ENCODE data around the gene MYL10. TPM values are rescaled to one million over a fixed set of nuclear protein-coding genes. Genes with fewer than 3 reads are reported as not detected.

The MYL10 gene
- polyA plus RNA-seq, 1 donor from 2014 or later, result not detected

DNA sequence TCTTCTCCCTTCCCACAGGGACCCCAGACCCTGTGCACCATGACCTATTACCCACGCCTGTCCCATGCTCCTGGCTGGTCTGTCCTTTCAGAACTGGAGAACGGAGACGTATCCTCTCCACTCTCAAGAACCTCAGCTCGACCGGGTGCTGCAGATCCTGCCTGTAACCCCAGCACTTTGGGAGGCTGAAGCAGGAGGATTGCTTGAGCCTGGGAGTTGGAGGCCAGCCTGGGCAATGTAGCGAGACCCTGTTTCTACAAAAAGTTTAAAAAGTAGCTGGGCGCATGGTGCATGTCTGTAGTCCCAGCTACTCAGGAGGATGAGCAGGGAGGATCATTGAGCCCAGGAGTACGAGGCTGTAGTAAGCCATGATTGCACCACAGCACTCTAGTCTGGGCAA, 37.2 kb upstream of the MYL10 start:
- no peak for TF ChIP-seq TAF1 (IDR thresholded peaks at IDR 0.05; ENCODE audit: low read depth)
- TF ChIP-seq, protein P1, sequence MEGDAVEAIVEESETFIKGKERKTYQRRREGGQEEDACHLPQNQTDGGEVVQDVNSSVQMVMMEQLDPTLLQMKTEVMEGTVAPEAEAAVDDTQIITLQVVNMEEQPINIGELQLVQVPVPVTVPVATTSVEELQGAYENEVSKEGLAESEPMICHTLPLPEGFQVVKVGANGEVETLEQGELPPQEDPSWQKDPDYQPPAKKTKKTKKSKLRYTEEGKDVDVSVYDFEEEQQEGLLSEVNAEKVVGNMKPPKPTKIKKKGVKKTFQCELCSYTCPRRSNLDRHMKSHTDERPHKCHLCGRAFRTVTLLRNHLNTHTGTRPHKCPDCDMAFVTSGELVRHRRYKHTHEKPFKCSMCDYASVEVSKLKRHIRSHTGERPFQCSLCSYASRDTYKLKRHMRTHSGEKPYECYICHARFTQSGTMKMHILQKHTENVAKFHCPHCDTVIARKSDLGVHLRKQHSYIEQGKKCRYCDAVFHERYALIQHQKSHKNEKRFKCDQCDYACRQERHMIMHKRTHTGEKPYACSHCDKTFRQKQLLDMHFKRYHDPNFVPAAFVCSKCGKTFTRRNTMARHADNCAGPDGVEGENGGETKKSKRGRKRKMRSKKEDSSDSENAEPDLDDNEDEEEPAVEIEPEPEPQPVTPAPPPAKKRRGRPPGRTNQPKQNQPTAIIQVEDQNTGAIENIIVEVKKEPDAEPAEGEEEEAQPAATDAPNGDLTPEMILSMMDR (IDR thresholded peaks at IDR 0.05; ENCODE audit: poor library complexity, severe bottlenecking), result no peak
- no peak for TF ChIP-seq EP300 (conservative IDR thresholded peaks at IDR 0.05; ENCODE audit: poor library complexity, severe bottlenecking)
- no peak for TF ChIP-seq EZH2 (IDR thresholded peaks at IDR 0.05; ENCODE audit: borderline replicate concordance, insufficient read depth, low read length, poor library complexity, severe bottlenecking)
- TF ChIP-seq RAD21 (conservative IDR thresholded peaks at IDR 0.05), result no peak
- no peak for TF ChIP-seq MXI1 (conservative IDR thresholded peaks at IDR 0.05; ENCODE audit: poor library complexity, severe bottlenecking)
- TF ChIP-seq SMC3 (conservative IDR thresholded peaks at IDR 0.05; ENCODE audit: poor library complexity), result no peak
- no peak for TF ChIP-seq POLR2AphosphoS5 (IDR thresholded peaks at IDR 0.05)
- Histone ChIP-seq H3K4me3 (ENCODE audit: low read length) (no peak overlapping the region), H3K9me2 (ENCODE audit: insufficient read depth, low read length) (no peaks in the 10 kb centered on the region), H3K27ac (ENCODE audit: low read length) (no peak overlapping the region), H3K4me2 (ENCODE audit: low read length) (no peak overlapping the region), H3K79me2 (replicated peaks; ENCODE audit: insufficient read depth, low read length) (no peaks in the 10 kb centered on the region), H4K20me1 (ENCODE audit: insufficient read depth) (no peaks in the 10 kb centered on the region), H3F3A (ENCODE audit: insufficient read depth, low read length, poor library complexity, severe bottlenecking) (no peaks in the 10 kb centered on the region), H3K9me3 (ENCODE audit: low read length) (no peaks in the 10 kb centered on the region), H3K36me3 (ENCODE audit: insufficient read depth, low read length) (no peaks in the 10 kb centered on the region), H3K9ac (ENCODE audit: low read length) (no peak overlapping the region), H3K27me3 (ENCODE audit: insufficient read depth, low read depth, low read length) (no peaks in the 10 kb centered on the region), H2AFZ (ENCODE audit: low read depth, low read length) (no peak overlapping the region)

DNA sequence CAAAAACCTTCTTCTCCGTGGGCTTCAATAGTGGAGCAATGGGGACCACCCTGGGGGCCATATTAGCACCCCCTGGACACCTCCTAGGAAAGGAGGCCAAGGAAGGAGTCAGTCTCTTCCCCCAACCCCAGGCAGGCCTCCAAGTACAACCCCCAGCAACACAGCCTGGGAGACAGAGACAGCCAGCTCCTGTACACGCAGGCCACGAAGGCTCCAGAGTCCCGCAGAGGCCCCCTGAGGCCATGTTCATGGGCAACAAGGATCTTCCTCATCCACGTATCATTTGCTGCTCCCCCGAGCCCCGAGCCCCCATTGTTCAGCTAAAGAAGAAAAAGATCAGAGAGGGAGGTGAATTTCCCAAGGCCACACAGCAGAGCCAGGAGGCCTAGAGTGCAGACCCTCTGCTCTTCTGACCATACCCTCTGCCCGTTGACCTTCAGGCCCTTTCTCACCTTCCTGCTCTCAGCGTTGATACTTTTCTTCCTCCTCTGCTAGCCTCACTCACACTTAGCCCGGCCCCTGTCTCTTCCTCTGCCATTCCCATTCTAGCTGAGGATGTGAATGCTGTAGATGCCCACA, 35.9 kb upstream of the MYL10 start:
- no peaks in the 10 kb centered on the region for H3K79me2 ChIP-seq (replicated peaks; ENCODE audit: insufficient read depth, low read length)
- no peak overlapping the region for H2AFZ ChIP-seq (ENCODE audit: low read depth, low read length)
- H3F3A ChIP-seq (ENCODE audit: insufficient read depth, low read length, poor library complexity, severe bottlenecking), result no peaks in the 10 kb centered on the region
- no peak overlapping the region for H3K27ac ChIP-seq (ENCODE audit: low read length)
- no peaks in the 10 kb centered on the region for H3K9me2 ChIP-seq (ENCODE audit: insufficient read depth, low read length)
- H3K27me3 ChIP-seq (ENCODE audit: insufficient read depth, low read depth, low read length), result no peaks in the 10 kb centered on the region
- no peaks in the 10 kb centered on the region for H3K36me3 ChIP-seq (ENCODE audit: insufficient read depth, low read length)
- TF ChIP-seq, protein P2, sequence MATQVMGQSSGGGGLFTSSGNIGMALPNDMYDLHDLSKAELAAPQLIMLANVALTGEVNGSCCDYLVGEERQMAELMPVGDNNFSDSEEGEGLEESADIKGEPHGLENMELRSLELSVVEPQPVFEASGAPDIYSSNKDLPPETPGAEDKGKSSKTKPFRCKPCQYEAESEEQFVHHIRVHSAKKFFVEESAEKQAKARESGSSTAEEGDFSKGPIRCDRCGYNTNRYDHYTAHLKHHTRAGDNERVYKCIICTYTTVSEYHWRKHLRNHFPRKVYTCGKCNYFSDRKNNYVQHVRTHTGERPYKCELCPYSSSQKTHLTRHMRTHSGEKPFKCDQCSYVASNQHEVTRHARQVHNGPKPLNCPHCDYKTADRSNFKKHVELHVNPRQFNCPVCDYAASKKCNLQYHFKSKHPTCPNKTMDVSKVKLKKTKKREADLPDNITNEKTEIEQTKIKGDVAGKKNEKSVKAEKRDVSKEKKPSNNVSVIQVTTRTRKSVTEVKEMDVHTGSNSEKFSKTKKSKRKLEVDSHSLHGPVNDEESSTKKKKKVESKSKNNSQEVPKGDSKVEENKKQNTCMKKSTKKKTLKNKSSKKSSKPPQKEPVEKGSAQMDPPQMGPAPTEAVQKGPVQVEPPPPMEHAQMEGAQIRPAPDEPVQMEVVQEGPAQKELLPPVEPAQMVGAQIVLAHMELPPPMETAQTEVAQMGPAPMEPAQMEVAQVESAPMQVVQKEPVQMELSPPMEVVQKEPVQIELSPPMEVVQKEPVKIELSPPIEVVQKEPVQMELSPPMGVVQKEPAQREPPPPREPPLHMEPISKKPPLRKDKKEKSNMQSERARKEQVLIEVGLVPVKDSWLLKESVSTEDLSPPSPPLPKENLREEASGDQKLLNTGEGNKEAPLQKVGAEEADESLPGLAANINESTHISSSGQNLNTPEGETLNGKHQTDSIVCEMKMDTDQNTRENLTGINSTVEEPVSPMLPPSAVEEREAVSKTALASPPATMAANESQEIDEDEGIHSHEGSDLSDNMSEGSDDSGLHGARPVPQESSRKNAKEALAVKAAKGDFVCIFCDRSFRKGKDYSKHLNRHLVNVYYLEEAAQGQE (IDR thresholded peaks at IDR 0.05; ENCODE audit: borderline replicate concordance), result no peak
- TF ChIP-seq EZH2 (IDR thresholded peaks at IDR 0.05; ENCODE audit: borderline replicate concordance, insufficient read depth, low read length, poor library complexity, severe bottlenecking) (no peak), EP300 (conservative IDR thresholded peaks at IDR 0.05; ENCODE audit: poor library complexity, severe bottlenecking) (no peak), TAF1 (IDR thresholded peaks at IDR 0.05; ENCODE audit: low read depth) (no peak)
- TF ChIP-seq, protein P1 (IDR thresholded peaks at IDR 0.05; ENCODE audit: poor library complexity, severe bottlenecking), result no peak
- H3K9me3 ChIP-seq (ENCODE audit: low read length), result no peaks in the 10 kb centered on the region
- no peak overlapping the region for H3K4me2 ChIP-seq (ENCODE audit: low read length)
- H3K4me3 ChIP-seq (ENCODE audit: low read length), result no peak overlapping the region
- H4K20me1 ChIP-seq (ENCODE audit: insufficient read depth), result no peaks in the 10 kb centered on the region
- H3K9ac ChIP-seq (ENCODE audit: low read length), result no peak overlapping the region

Measured in neural cell (in vitro differentiated cells).